Putamen (tissue), 1 donor: ENCODE results near the gene MYMK.

ENCODE experiments used
- DNase-seq: peaks from one replicate; pipeline ENCODE4 v3.0.0-alpha.2; 2016; ENCODE audit warnings: low spot score

The MYMK gene

GRCh38 chr9:133468374-133468773 is 56.4 kb downstream of the MYMK start:
- no peak for DNase-seq

- no peak for DNase-seq
These were observed 57.7 kb downstream of the MYMK start for GRCh38 chr9:133467101-133467500.

GRCh38 chr9:133465984-133466383 is 58.8 kb downstream of the MYMK start:
- DNase-seq: no peak

GRCh38 chr9:133464638-133465037 is 60.1 kb downstream of the MYMK start:
- DNase-seq: no peak
